GM12878 (cell line): ENCODE measurements around the gene TEX54. TPM values are rescaled to one million over a fixed set of nuclear protein-coding genes. Genes with fewer than 3 reads are reported as not detected.

Source experiments
- ATAC-seq: fragments of 200-7000 bp; cut with Tn5 transposase; 3 replicates; pipeline ENCODE4 v1.9.1; 2020; ENCODE audit warnings: mild to moderate bottlenecking, moderate library complexity
- BruUV-seq: library from RNA; stranded (reverse); fragments of 400-500 nt; replicated peaks from 2 replicates; lab custom pipeline; 2021; lab: Mats Ljungman, UMichigan
- CTCF ChIA-PET: fragments of 300-600 bp; sonication (Branson Sonifier 250); formaldehyde crosslinking; extraction: SDS; loops from one replicate; lab custom pipeline; 2021; ENCODE audit warnings: inconsistent platforms; lab: Yijun Ruan, JAX
- POLR2A ChIA-PET: fragments of 350-600 bp; formaldehyde crosslinking; extraction: SDS; loops from one replicate; lab custom pipeline; 2021; ENCODE audit warnings: inconsistent platforms; lab: Charles Lee
- RAD21 ChIA-PET: fragments of 300-600 bp; sonication (Branson Sonifier 250); formaldehyde crosslinking; loops from one replicate; lab custom pipeline; 2023; ENCODE audit warnings: antibody characterized with exemption; ENCODE audit not compliant: unreplicated experiment; lab: Charles Lee
- SMC1A ChIA-PET: fragments of 300-600 bp; sonication (Branson Sonifier 250); formaldehyde crosslinking; loops from one replicate; lab custom pipeline; 2023; ENCODE audit not compliant: unreplicated experiment, uncharacterized antibody; lab: Charles Lee
- DNase-seq: peaks from one replicate; pipeline ENCODE4 v3.0.0-alpha.2; 2011; ENCODE audit warnings: low read depth, low spot score
- FAIRE-seq: peaks from 3 replicates; lab custom pipeline; 2011; peaks lifted over from hg19 to GRCh38; lab: Jason Lieb, UNC
- H2AFZ ChIP-seq: 2 replicates; pipeline ENCODE4 v1.6.0; 2011; ENCODE audit warnings: low read depth, low read length, control low read depth; ENCODE audit not compliant: control insufficient read depth
- H3K27ac ChIP-seq: 2 replicates; pipeline ENCODE4 v1.5.1; 2011; ENCODE audit warnings: control low read depth; ENCODE audit not compliant: control insufficient read depth, insufficient read depth
- H3K27me3 ChIP-seq, 2 experiments: replicated peaks in 1 of 2; 2 replicates each; pipeline versions ENCODE4 v1.6.0 to v1.6.1; 2011; ENCODE audit warnings: low read length in 1 of 2; ENCODE audit not compliant: control insufficient read depth in 2 of 2, insufficient read depth in 2 of 2
- H3K36me3 ChIP-seq, 2 experiments: 2 replicates each; pipeline ENCODE4 v1.5.1; 2011; ENCODE audit warnings: low read length in 1 of 2; ENCODE audit not compliant: control insufficient read depth in 2 of 2, insufficient read depth in 2 of 2
- H3K4me1 ChIP-seq: 2 replicates; pipeline ENCODE4 v1.6.1; 2011; ENCODE audit warnings: mild to moderate bottlenecking, low read length, moderate library complexity, mixed read lengths; ENCODE audit not compliant: control insufficient read depth, insufficient read depth
- H3K4me2 ChIP-seq: 2 replicates; pipeline ENCODE4 v1.6.0; 2011; ENCODE audit warnings: control low read depth; ENCODE audit not compliant: control insufficient read depth, insufficient read depth
- H3K4me3 ChIP-seq: fragments of 200-600 bp; sonication (generic); 2 replicates; pipeline ENCODE4 v1.5.1; 2016
- H3K79me2 ChIP-seq: 2 replicates; pipeline ENCODE4 v1.6.0; 2011; ENCODE audit warnings: low read length; ENCODE audit not compliant: control insufficient read depth, insufficient read depth
- H3K9ac ChIP-seq: 2 replicates; pipeline ENCODE4 v1.8.0; 2011; ENCODE audit warnings: low read length, control low read depth, mixed read lengths; ENCODE audit not compliant: control insufficient read depth, insufficient read depth
- H3K9me3 ChIP-seq: replicated peaks from 3 replicates; pipeline ENCODE4 v1.5.1; 2011; ENCODE audit warnings: mild to moderate bottlenecking, low read length; ENCODE audit not compliant: control insufficient read depth, insufficient read depth
- H4K20me1 ChIP-seq: 2 replicates; pipeline ENCODE4 v1.6.0; 2011; ENCODE audit not compliant: control insufficient read depth, insufficient read depth
- EGR1 ChIP-seq, 2 experiments: IDR thresholded peaks; 1 replicate in 1 of 2; 2 replicates in 1 of 2; pipeline ENCODE4 v1.6.1; 2011 to 2012; ENCODE audit warnings: low read depth in 2 of 2, low read length in 2 of 2, borderline replicate concordance in 1 of 2, mild to moderate bottlenecking in 1 of 2, moderate library complexity in 1 of 2
- MYB ChIP-seq: fragments of 150-350 bp; IDR thresholded peaks from 2 replicates; pipeline ENCODE4 v1.6.1; 2014; ENCODE audit warnings: mild to moderate bottlenecking, low read depth, low read length, borderline replicate concordance
- NR2F1 ChIP-seq: fragments of 450-650 bp; conservative IDR thresholded peaks from 2 replicates; pipeline ENCODE4 v1.6.1; 2017; ENCODE audit warnings: mild to moderate bottlenecking
- POLR2AphosphoS5 ChIP-seq: IDR thresholded peaks from 2 replicates; pipeline ENCODE4 v1.6.1; 2011; ENCODE audit warnings: mild to moderate bottlenecking, low read length, inconsistent platforms
- RAD51 ChIP-seq: fragments of 450-650 bp; IDR thresholded peaks from 2 replicates; pipeline ENCODE4 v1.6.1; 2016; ENCODE audit warnings: moderate library complexity, mild to moderate bottlenecking, inconsistent platforms
- SP1 ChIP-seq: IDR thresholded peaks from one replicate; pipeline ENCODE4 v1.6.1; 2011; ENCODE audit warnings: low read depth, low read length
- SPI1 ChIP-seq: IDR thresholded peaks from 2 replicates; pipeline ENCODE4 v1.6.1; 2011; ENCODE audit warnings: low read depth, mild to moderate bottlenecking, low read length, moderate library complexity, borderline replicate concordance; ENCODE audit not compliant: insufficient read depth
- YBX1 ChIP-seq: fragments of 450-650 bp; IDR thresholded peaks from 2 replicates; pipeline ENCODE4 v1.6.1; 2016; ENCODE audit warnings: antibody characterized with exemption
- ZBED1 ChIP-seq: IDR thresholded peaks from 2 replicates; pipeline ENCODE4 v1.6.1; 2016; ENCODE audit warnings: borderline replicate concordance
- WGBS: methylation state at CpG from one replicate; pipeline ENCODE4 v1.1.6; 2016; ENCODE audit warnings: low lambda C conversion rate; ENCODE audit not compliant: insufficient replicate concordance, insufficient coverage; ENCODE audit errors: missing lambda C conversion rate; 5-methylcytosine and 5-hydroxymethylcytosine counted together
- in situ Hi-C: fragments of 300-500 bp; cut with MboI; formaldehyde crosslinking; loops from 9 replicates; pipeline ENCODE4 v1.14.3; 2018; ENCODE audit warnings: mixed read lengths
- intact Hi-C: fragments of 100-400 bp; cut with micrococcal nuclease; formaldehyde crosslinking; loops from one replicate; pipeline ENCODE4 v1.14.2; 2022; ENCODE audit not compliant: unreplicated experiment
- polyA plus RNA-seq, 11 experiments: library from polyadenylated mRNA; depleted of rRNA in 4 of 11; unstranded in 6 of 11; stranded (reverse) in 5 of 11; fragments of >200 nt; fragmentation: Nextera tagmentation in 4 of 11; fragmentation: Illumina TruSeq in 1 of 11; extraction: Ambion mirVana in 4 of 11; extraction: Trizol in 1 of 11; gene quantifications; 1 replicate in 1 of 11; 2 replicates in 10 of 11; pipeline versions ENCODE4 v1.2.1 to v1.2.3, GENCODE V29; 2011 to 2016; ENCODE audit warnings: inconsistent platforms in 2 of 11, missing spikeins in 2 of 11, low read depth in 1 of 11
- total RNA-seq, 4 experiments: library from RNA; depleted of rRNA in 3 of 4; stranded (reverse); fragments of >200 nt in 3 of 4; fragmentation: Illumina TruSeq in 1 of 4; extraction: Trizol in 1 of 4; gene quantifications; 2 replicates each; pipeline versions ENCODE4 v1.2.1 to v1.2.3, GENCODE V29; 2013 to 2021
- TF ChIP-seq, protein P1 (sequence below): fragments of 450-650 bp; IDR thresholded peaks from 2 replicates; pipeline ENCODE4 v1.6.1; 2017; ENCODE audit warnings: borderline replicate concordance
- TF ChIP-seq, protein P2 (sequence below): fragments of 450-650 bp; IDR thresholded peaks from 2 replicates; pipeline ENCODE4 v1.6.1; 2017; ENCODE audit warnings: antibody characterized with exemption, mild to moderate bottlenecking, moderate library complexity
- TF ChIP-seq, protein P3 (sequence below): fragments of 450-650 bp; formaldehyde crosslinking; IDR thresholded peaks from 2 replicates; pipeline ENCODE4 v1.4.0; 2022; ENCODE audit warnings: mild to moderate bottlenecking, moderate library complexity
- TF ChIP-seq, protein P4 (sequence below): fragments of 450-650 bp; IDR thresholded peaks from 2 replicates; pipeline ENCODE4 v1.6.1; 2017; ENCODE audit warnings: mild to moderate bottlenecking, moderate library complexity

TEX54 gene
- total and polyA plus RNA-seq, 10 of the 15 experiments (the other 5 are each of a cell fraction or from before 2014, with no cell fraction given) = 0.38 to 0.68 (median 0.51) TPM; not detected in 7

DNA sequence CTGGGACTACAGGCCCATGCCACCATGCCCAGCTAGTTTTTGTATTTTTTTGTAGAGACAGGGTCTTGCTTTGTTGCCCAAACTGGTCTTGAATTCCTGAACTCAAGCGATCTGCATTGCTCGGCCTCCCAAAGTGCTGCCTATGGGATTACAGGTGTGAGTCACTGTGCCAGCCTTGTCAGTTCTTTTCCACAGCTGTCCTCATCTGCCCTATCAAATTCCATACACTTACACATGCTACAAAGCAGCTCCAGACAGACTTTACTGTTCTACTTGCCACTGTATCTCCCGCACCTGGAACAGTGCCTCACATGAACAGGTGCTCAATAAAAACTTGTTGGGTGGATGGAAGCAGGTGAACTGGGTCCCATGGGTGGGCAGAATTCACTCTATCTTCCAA, 9.0 kb downstream of the TEX54 start:
- ChIA-PET RAD21 (no interaction called here), POLR2A (interaction anchor here (1.0 to 1.3 kb wide), 2 partner anchors 9 to 14 kb away, joined by 3 read pairs; partner anchors contain the start of gene TEX54), CTCF (no interaction called here), SMC1A (no interaction called here)
- H3K4me2 ChIP-seq = no peak overlapping the region
- no peaks in the 10 kb centered on the region for H4K20me1 ChIP-seq
- peaks cover 3% of the 10 kb centered on the region for H3K79me2 ChIP-seq
- H3K9me3 ChIP-seq = no peaks in the 10 kb centered on the region
- H3K9ac ChIP-seq = no peak overlapping the region
- no peak overlapping the region for H3K4me3 ChIP-seq
- no peak for ATAC-seq
- H3K36me3 ChIP-seq = peaks cover 23% of the 10 kb centered on the region in 2 experiments
- no peak overlapping the region for H2AFZ ChIP-seq
- no peak overlapping the region for H3K27ac ChIP-seq
- in situ Hi-C loops = no loop called here
- H3K4me1 ChIP-seq = no peaks in the 10 kb centered on the region
- intact Hi-C loops = no loop called here
- DNase-seq = no peak
- no peaks in the 10 kb centered on the region for H3K27me3 ChIP-seq
- WGBS = 100% methylated on average over 3 of the region's 3 CpGs
- no TSS peak for BruUV-seq
- no peak for FAIRE-seq
- no peak for TF ChIP-seq RAD51
- no peak for TF ChIP-seq NR2F1
- no peak for TF ChIP-seq ZBED1
- TF ChIP-seq SP1 = no peak
- TF ChIP-seq, protein P1, sequence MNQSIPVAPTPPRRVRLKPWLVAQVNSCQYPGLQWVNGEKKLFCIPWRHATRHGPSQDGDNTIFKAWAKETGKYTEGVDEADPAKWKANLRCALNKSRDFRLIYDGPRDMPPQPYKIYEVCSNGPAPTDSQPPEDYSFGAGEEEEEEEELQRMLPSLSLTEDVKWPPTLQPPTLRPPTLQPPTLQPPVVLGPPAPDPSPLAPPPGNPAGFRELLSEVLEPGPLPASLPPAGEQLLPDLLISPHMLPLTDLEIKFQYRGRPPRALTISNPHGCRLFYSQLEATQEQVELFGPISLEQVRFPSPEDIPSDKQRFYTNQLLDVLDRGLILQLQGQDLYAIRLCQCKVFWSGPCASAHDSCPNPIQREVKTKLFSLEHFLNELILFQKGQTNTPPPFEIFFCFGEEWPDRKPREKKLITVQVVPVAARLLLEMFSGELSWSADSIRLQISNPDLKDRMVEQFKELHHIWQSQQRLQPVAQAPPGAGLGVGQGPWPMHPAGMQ = no peak
- TF ChIP-seq MYB = no peak
- TF ChIP-seq YBX1 = no peak
- no peak for TF ChIP-seq POLR2AphosphoS5
- TF ChIP-seq, protein P2, sequence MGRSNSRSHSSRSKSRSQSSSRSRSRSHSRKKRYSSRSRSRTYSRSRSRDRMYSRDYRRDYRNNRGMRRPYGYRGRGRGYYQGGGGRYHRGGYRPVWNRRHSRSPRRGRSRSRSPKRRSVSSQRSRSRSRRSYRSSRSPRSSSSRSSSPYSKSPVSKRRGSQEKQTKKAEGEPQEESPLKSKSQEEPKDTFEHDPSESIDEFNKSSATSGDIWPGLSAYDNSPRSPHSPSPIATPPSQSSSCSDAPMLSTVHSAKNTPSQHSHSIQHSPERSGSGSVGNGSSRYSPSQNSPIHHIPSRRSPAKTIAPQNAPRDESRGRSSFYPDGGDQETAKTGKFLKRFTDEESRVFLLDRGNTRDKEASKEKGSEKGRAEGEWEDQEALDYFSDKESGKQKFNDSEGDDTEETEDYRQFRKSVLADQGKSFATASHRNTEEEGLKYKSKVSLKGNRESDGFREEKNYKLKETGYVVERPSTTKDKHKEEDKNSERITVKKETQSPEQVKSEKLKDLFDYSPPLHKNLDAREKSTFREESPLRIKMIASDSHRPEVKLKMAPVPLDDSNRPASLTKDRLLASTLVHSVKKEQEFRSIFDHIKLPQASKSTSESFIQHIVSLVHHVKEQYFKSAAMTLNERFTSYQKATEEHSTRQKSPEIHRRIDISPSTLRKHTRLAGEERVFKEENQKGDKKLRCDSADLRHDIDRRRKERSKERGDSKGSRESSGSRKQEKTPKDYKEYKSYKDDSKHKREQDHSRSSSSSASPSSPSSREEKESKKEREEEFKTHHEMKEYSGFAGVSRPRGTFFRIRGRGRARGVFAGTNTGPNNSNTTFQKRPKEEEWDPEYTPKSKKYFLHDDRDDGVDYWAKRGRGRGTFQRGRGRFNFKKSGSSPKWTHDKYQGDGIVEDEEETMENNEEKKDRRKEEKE = no peak
- TF ChIP-seq SPI1 = no peak
- TF ChIP-seq, protein P3, sequence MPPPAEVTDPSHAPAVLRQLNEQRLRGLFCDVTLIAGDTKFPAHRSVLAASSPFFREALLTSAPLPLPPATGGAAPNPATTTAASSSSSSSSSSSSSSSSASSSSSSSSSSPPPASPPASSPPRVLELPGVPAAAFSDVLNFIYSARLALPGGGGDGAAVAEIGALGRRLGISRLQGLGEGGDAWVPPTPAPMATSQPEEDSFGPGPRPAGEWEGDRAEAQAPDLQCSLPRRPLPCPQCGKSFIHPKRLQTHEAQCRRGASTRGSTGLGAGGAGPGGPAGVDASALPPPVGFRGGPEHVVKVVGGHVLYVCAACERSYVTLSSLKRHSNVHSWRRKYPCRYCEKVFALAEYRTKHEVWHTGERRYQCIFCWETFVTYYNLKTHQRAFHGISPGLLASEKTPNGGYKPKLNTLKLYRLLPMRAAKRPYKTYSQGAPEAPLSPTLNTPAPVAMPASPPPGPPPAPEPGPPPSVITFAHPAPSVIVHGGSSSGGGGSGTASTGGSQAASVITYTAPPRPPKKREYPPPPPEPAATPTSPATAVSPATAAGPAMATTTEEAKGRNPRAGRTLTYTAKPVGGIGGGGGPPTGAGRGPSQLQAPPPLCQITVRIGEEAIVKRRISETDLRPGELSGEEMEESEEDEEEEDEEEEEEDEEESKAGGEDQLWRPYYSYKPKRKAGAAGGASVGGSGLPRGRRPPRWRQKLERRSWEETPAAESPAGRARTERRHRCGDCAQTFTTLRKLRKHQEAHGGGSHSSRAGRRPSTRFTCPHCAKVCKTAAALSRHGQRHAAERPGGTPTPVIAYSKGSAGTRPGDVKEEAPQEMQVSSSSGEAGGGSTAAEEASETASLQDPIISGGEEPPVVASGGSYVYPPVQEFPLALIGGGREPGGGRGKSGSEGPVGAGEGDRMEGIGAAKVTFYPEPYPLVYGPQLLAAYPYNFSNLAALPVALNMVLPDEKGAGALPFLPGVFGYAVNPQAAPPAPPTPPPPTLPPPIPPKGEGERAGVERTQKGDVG (CRISPR knock-in tag) = no peak
- TF ChIP-seq EGR1 (IDR thresholded peaks at IDR 0.05; ENCODE audit: borderline replicate concordance in 1 of 2, low read depth in 2 of 2, low read length in 2 of 2) = no peak
- TF ChIP-seq, protein P4, sequence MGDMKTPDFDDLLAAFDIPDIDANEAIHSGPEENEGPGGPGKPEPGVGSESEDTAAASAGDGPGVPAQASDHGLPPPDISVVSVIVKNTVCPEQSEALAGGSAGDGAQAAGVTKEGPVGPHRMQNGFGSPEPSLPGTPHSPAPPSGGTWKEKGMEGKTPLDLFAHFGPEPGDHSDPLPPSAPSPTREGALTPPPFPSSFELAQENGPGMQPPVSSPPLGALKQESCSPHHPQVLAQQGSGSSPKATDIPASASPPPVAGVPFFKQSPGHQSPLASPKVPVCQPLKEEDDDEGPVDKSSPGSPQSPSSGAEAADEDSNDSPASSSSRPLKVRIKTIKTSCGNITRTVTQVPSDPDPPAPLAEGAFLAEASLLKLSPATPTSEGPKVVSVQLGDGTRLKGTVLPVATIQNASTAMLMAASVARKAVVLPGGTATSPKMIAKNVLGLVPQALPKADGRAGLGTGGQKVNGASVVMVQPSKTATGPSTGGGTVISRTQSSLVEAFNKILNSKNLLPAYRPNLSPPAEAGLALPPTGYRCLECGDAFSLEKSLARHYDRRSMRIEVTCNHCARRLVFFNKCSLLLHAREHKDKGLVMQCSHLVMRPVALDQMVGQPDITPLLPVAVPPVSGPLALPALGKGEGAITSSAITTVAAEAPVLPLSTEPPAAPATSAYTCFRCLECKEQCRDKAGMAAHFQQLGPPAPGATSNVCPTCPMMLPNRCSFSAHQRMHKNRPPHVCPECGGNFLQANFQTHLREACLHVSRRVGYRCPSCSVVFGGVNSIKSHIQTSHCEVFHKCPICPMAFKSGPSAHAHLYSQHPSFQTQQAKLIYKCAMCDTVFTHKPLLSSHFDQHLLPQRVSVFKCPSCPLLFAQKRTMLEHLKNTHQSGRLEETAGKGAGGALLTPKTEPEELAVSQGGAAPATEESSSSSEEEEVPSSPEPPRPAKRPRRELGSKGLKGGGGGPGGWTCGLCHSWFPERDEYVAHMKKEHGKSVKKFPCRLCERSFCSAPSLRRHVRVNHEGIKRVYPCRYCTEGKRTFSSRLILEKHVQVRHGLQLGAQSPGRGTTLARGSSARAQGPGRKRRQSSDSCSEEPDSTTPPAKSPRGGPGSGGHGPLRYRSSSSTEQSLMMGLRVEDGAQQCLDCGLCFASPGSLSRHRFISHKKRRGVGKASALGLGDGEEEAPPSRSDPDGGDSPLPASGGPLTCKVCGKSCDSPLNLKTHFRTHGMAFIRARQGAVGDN = no peak
